ENCODE results near the gene TMEM187. TPM values are rescaled to one million over a fixed set of nuclear protein-coding genes. Genes with fewer than 3 reads are reported as not detected.
A peak's percentile ranks its signal among the peaks of the same experiment; 100 is the strongest.

TMEM187 gene
- total RNA-seq, 1 donor from 2014 or later = 14.4 TPM

GRCh38 chrX:154013001-154013421 is 40.5 kb downstream of the TMEM187 start:
- no peak overlapping the region for H3K4me3 Mint-ChIP-seq
- H3K36me3 Mint-ChIP-seq = no peaks in the 10 kb centered on the region
- no peak for TF ChIP-seq CTCF (conservative IDR thresholded peaks at IDR 0.05)
- DNase-seq (ENCODE audit: extremely low spot score, unreplicated experiment) = no peak
- no peaks in the 10 kb centered on the region for H3K27me3 Mint-ChIP-seq
- H3K27ac Mint-ChIP-seq = no peak overlapping the region
- H3K9me3 Mint-ChIP-seq = no peaks in the 10 kb centered on the region
- H3K4me1 Mint-ChIP-seq (ENCODE audit: unreplicated experiment) = no peaks in the 10 kb centered on the region

- no peaks in the 10 kb centered on the region for H3K9me3 Mint-ChIP-seq
- peak; percentile 85 for TF ChIP-seq CTCF (conservative IDR thresholded peaks at IDR 0.05)
These were observed 41.2 kb downstream of the TMEM187 start for GRCh38 chrX:154013614-154014360.

GRCh38 chrX:154014429-154015380 is 42.2 kb downstream of the TMEM187 start:
- Mint-ChIP-seq H3K27me3 (no peaks in the 10 kb centered on the region), H3K36me3 (no peaks in the 10 kb centered on the region), H3K27ac (no peak overlapping the region), H3K4me1 (ENCODE audit: unreplicated experiment) (no peaks in the 10 kb centered on the region), H3K4me3 (no peak overlapping the region), H3K9me3 (no peaks in the 10 kb centered on the region)
- DNase-seq (ENCODE audit: extremely low spot score, unreplicated experiment) = no peak
- no peak for TF ChIP-seq CTCF (conservative IDR thresholded peaks at IDR 0.05)

More at GRCh38 chrX:154013614-154014360, 41.2 kb downstream of the TMEM187 start:
- no peaks in the 10 kb centered on the region for H3K36me3 Mint-ChIP-seq
- no peaks in the 10 kb centered on the region for H3K4me1 Mint-ChIP-seq (ENCODE audit: unreplicated experiment)
- H3K27me3 Mint-ChIP-seq = no peaks in the 10 kb centered on the region
- no peak for DNase-seq (ENCODE audit: extremely low spot score, unreplicated experiment)
- no peak overlapping the region for H3K27ac Mint-ChIP-seq
- no peak overlapping the region for H3K4me3 Mint-ChIP-seq

GRCh38 chrX:154015581-154016264 is 43.2 kb downstream of the TMEM187 start:
- H3K36me3 Mint-ChIP-seq = no peaks in the 10 kb centered on the region
- H3K27me3 Mint-ChIP-seq = no peaks in the 10 kb centered on the region
- no peaks in the 10 kb centered on the region for H3K4me1 Mint-ChIP-seq (ENCODE audit: unreplicated experiment)
- no peaks in the 10 kb centered on the region for H3K9me3 Mint-ChIP-seq
- no peak for DNase-seq (ENCODE audit: extremely low spot score, unreplicated experiment)
- TF ChIP-seq CTCF (conservative IDR thresholded peaks at IDR 0.05) = no peak
- H3K4me3 Mint-ChIP-seq = no peak overlapping the region
- H3K27ac Mint-ChIP-seq = no peak overlapping the region

GRCh38 chrX:154016366-154017076 is 44.0 kb downstream of the TMEM187 start:
- Mint-ChIP-seq H3K9me3 (no peaks in the 10 kb centered on the region), H3K4me1 (ENCODE audit: unreplicated experiment) (no peaks in the 10 kb centered on the region), H3K4me3 (no peak overlapping the region), H3K27ac (no peak overlapping the region), H3K27me3 (no peaks in the 10 kb centered on the region), H3K36me3 (no peaks in the 10 kb centered on the region)
- no peak for DNase-seq (ENCODE audit: extremely low spot score, unreplicated experiment)
- no peak for TF ChIP-seq CTCF (conservative IDR thresholded peaks at IDR 0.05)
